ENCODE data around the gene RCC2. TPM values are rescaled to one million over a fixed set of nuclear protein-coding genes. Genes with fewer than 3 reads are reported as not detected.
"Not testable (repeated sequence)": the region's sequence is repeated elsewhere in the genome, so short reads cannot be mapped to it uniquely, and the experiment has no call there.

Gene RCC2
- total and polyA plus RNA-seq, 4 donors = 2.1 to 36.7 (median 8.1) TPM

- no peak for TF ChIP-seq ZBTB33 (IDR thresholded peaks at IDR 0.05)
- TF ChIP-seq NR2F2 (IDR thresholded peaks at IDR 0.05) = no peak
Measured at GRCh38 chr1:17458794-17459193, 19.3 kb upstream of the RCC2 start (continued).

- Histone ChIP-seq H3K27me3 (ENCODE audit: control insufficient read depth in 4 of 4, insufficient read depth in 4 of 4, low read length in 3 of 4) (no peaks in the 10 kb centered on the region), H3K27ac (ENCODE audit: low read depth in 1 of 2, low read length in 2 of 2) (no peak overlapping the region), H3K9ac (ENCODE audit: low read depth in 1 of 2, low read length in 2 of 2) (no peak overlapping the region), H3K4me1 (ENCODE audit: control insufficient read depth in 4 of 4, insufficient read depth in 4 of 4, low read length in 3 of 4) (no peaks in the 10 kb centered on the region), H3K9me3 (ENCODE audit: control insufficient read depth in 4 of 4, low read length in 3 of 4) (no peaks in the 10 kb centered on the region), H3K36me3 (ENCODE audit: control insufficient read depth in 4 of 4, insufficient read depth in 3 of 4, low read depth in 1 of 4, low read length in 3 of 4) (no peaks in the 10 kb centered on the region), H3K4me3 (ENCODE audit: low read depth in 1 of 3, low read length in 3 of 3) (no peak overlapping the region)
- TF ChIP-seq FOXA1 (IDR thresholded peaks at IDR 0.05) = no peak
- TF ChIP-seq JUND (IDR thresholded peaks at IDR 0.05) = no peak
- no peak for TF ChIP-seq RAD21 (IDR thresholded peaks at IDR 0.05)
- TF ChIP-seq ATF3 (IDR thresholded peaks at IDR 0.05) = no peak
- TF ChIP-seq HNF4G (IDR thresholded peaks at IDR 0.05) = no peak
- TF ChIP-seq YY1 (IDR thresholded peaks at IDR 0.05) = no peak
- no peak for TF ChIP-seq ZBTB33 (IDR thresholded peaks at IDR 0.05)
- TF ChIP-seq RXRA (IDR thresholded peaks at IDR 0.05) = no peak
- no peak for TF ChIP-seq SP1 (IDR thresholded peaks at IDR 0.05)
- no peak for TF ChIP-seq REST (IDR thresholded peaks at IDR 0.05)
- TF ChIP-seq CTCF (IDR thresholded peaks at IDR 0.05; ENCODE audit: low read depth, low read length, missing input control) = no peak
- no peak for TF ChIP-seq TAF1 (conservative IDR thresholded peaks at IDR 0.05)
- no peak for TF ChIP-seq FOXA2 (IDR thresholded peaks at IDR 0.05)
- TF ChIP-seq NR2F2 (IDR thresholded peaks at IDR 0.05) = no peak
- TF ChIP-seq GABPA (IDR thresholded peaks at IDR 0.05 in 1 of 2, conservative IDR thresholded peaks at IDR 0.05 in 1 of 2) = no peak
- no peak for TF ChIP-seq HNF4A (conservative IDR thresholded peaks at IDR 0.05)
- no peak for TF ChIP-seq EGR1 (IDR thresholded peaks at IDR 0.05; ENCODE audit: low read depth in 2 of 2)
- 89% methylated on average over 4 of the region's 4 CpGs for WGBS
- DNase-seq (ENCODE audit: low spot score) = no peak
Measured at GRCh38 chr1:17452686-17453085, 13.2 kb upstream of the RCC2 start.

- not testable (repeated sequence) for H3K9ac ChIP-seq (ENCODE audit: low read depth in 1 of 2, low read length in 2 of 2); H3K4me3 ChIP-seq (ENCODE audit: low read depth in 1 of 3, low read length in 3 of 3); H3K27ac ChIP-seq (ENCODE audit: low read depth in 1 of 2, low read length in 2 of 2); H3K36me3 ChIP-seq (ENCODE audit: control insufficient read depth in 4 of 4, insufficient read depth in 3 of 4, low read depth in 1 of 4, low read length in 3 of 4); H3K4me1 ChIP-seq (ENCODE audit: control insufficient read depth in 4 of 4, insufficient read depth in 4 of 4, low read length in 3 of 4); H3K9me3 ChIP-seq (ENCODE audit: control insufficient read depth in 4 of 4, low read length in 3 of 4); H3K27me3 ChIP-seq (ENCODE audit: control insufficient read depth in 4 of 4, insufficient read depth in 4 of 4, low read length in 3 of 4); DNase-seq (ENCODE audit: low spot score)
- WGBS = 64% methylated on average over 10 of the region's 10 CpGs
Measured at GRCh38 chr1:17452203-17452602, 12.7 kb upstream of the RCC2 start.
